Measurements from ENCODE around the gene ETV6.

DNA sequence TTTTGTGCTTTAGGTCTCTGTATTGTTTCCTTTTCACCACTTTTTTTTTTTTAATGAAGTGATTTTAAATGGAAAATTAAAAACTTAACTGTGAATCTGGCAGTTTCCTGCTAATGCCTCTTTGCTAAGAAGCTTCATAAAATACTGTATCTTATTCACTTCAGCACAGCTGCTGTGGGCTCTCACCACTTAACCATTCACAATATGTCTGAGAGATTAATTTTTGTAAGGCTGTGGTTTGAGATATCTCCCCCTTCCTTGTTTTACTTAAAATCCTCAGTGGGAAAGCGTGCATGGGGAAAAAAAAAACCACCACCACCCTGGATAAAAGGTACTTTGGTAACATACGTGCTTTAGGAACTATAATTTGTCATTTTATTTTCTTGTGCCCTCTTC is 115.9 kb downstream of the ETV6 start:
- TF ChIP-seq POLR2A (IDR thresholded peaks at IDR 0.05; ENCODE audit: low read depth, low read length) (no peak), POLR2AphosphoS5 (IDR thresholded peaks at IDR 0.05; ENCODE audit: low read depth, low read length) (no peak)

Data from GM12892 (cell line).